Fibroblast of lung (primary cell): ENCODE data around the gene PTPRA. TPM values are rescaled to one million over a fixed set of nuclear protein-coding genes. Genes with fewer than 3 reads are reported as not detected.

ENCODE experiments used
- DNase-seq, 2 donors: peaks; one replicate each; pipeline versions ENCODE4 v3.0.0 to v3.0.0-alpha.2; 2010; ENCODE audit warnings: low read depth in 2 of 2
- H2AFZ ChIP-seq: 2 replicates; pipeline ENCODE4 v1.5.1; 2012; ENCODE audit warnings: low read length, control low read depth, inconsistent platforms
- H3K27ac ChIP-seq: 2 replicates; pipeline ENCODE4 v1.5.1; 2011; ENCODE audit warnings: low read length, control low read depth; ENCODE audit not compliant: insufficient read depth
- H3K27me3 ChIP-seq: 2 replicates; pipeline ENCODE4 v1.5.1; 2011; ENCODE audit warnings: mild to moderate bottlenecking, low read length; ENCODE audit not compliant: control insufficient read depth, insufficient read depth
- H3K36me3 ChIP-seq: 2 replicates; pipeline ENCODE4 v1.5.1; 2011; ENCODE audit warnings: low read length; ENCODE audit not compliant: control insufficient read depth, insufficient read depth
- H3K4me1 ChIP-seq: 2 replicates; pipeline ENCODE4 v1.5.1; 2011; ENCODE audit warnings: low read length; ENCODE audit not compliant: control insufficient read depth, insufficient read depth; ENCODE audit errors: extremely low read depth
- H3K4me2 ChIP-seq: 2 replicates; pipeline ENCODE4 v1.5.1; 2011; ENCODE audit warnings: low read length, control low read depth; ENCODE audit not compliant: insufficient read depth; ENCODE audit errors: extremely low read depth
- H3K4me3 ChIP-seq, 4 experiments: fragments of 200-600 bp in 1 of 4; sonication (generic) in 1 of 4; replicated peaks in 1 of 4; 2 replicates each; pipeline ENCODE4 v1.5.1; 2011 to 2016; ENCODE audit warnings: low read length in 4 of 4, low read depth in 3 of 4, mild to moderate bottlenecking in 3 of 4, control low read depth in 2 of 4, inconsistent platforms in 1 of 4, mixed read lengths in 1 of 4; ENCODE audit not compliant: insufficient read depth in 1 of 4; ENCODE audit errors: control extremely low read depth in 1 of 4
- H3K79me2 ChIP-seq: 2 replicates; pipeline ENCODE4 v1.5.1; 2012; ENCODE audit warnings: mild to moderate bottlenecking, low read length, inconsistent platforms; ENCODE audit not compliant: control insufficient read depth, insufficient read depth
- H3K9ac ChIP-seq: 2 replicates; pipeline ENCODE4 v1.5.1; 2011; ENCODE audit warnings: mild to moderate bottlenecking, low read length, control low read depth; ENCODE audit not compliant: insufficient read depth
- H3K9me3 ChIP-seq: 2 replicates; pipeline ENCODE4 v1.5.1; 2012; ENCODE audit warnings: low read depth, low read length; ENCODE audit not compliant: control insufficient read depth, insufficient read depth
- H4K20me1 ChIP-seq: 2 replicates; pipeline ENCODE4 v1.5.1; 2011; ENCODE audit warnings: low read length; ENCODE audit not compliant: control insufficient read depth, insufficient read depth; ENCODE audit errors: extremely low read depth
- CTCF ChIP-seq, 2 donors: IDR thresholded peaks in 1 of 2; conservative IDR thresholded peaks in 1 of 2; 1 replicate in 1 of 2; 2 replicates in 1 of 2; pipeline ENCODE4 v1.5.1; 2011 to 2012; ENCODE audit warnings: low read length in 2 of 2, control low read depth in 1 of 2, inconsistent platforms in 1 of 2, low read depth in 1 of 2, mild to moderate bottlenecking in 1 of 2
- EZH2 ChIP-seq: IDR thresholded peaks from 2 replicates; pipeline ENCODE4 v1.5.1; 2012; ENCODE audit warnings: low read length, control low read depth, mild to moderate bottlenecking; ENCODE audit errors: missing control alignments
- polyA plus RNA-seq, 2 donors: library from polyadenylated mRNA; depleted of rRNA in 1 of 2; stranded (reverse) in 1 of 2; unstranded in 1 of 2; fragments of >200 nt; gene quantifications; 2 replicates each; pipeline ENCODE4 v1.2.1, GENCODE V29; 2011 to 2012; ENCODE audit warnings: missing spikeins in 1 of 2
- total RNA-seq: library from RNA; depleted of rRNA; stranded (reverse); fragments of >200 nt; gene quantifications from 2 replicates; pipeline ENCODE4 v1.2.1, GENCODE V29; 2014

Gene PTPRA
- total and polyA plus RNA-seq, 2 donors (not counting 1 experiment from before 2014, with no cell fraction given): 27.9 to 127 TPM

- TF ChIP-seq EZH2 (no peak), CTCF (conservative IDR thresholded peaks at IDR 0.05 in 1 of 2, IDR thresholded peaks at IDR 0.05 in 1 of 2; ENCODE audit: low read depth in 1 of 2, low read length in 2 of 2) (no peak)
- no peaks in the 10 kb centered on the region for H4K20me1 ChIP-seq
- peak in 1 of 2 donors; percentile 8 for DNase-seq
These were observed 194.1 kb downstream of the PTPRA start for GRCh38 chr20:3067139-3068014.

GRCh38 chr20:3068075-3068474 is 194.8 kb downstream of the PTPRA start:
- Histone ChIP-seq H2AFZ (no peak overlapping the region), H3K27ac (no peak overlapping the region), H3K36me3 (no peaks in the 10 kb centered on the region), H3K4me1 (peaks cover 11% of the 10 kb centered on the region), H3K79me2 (no peaks in the 10 kb centered on the region), H3K4me3 (no peak overlapping the region), H3K27me3 (peaks cover 8% of the 10 kb centered on the region), H4K20me1 (no peaks in the 10 kb centered on the region), H3K4me2 (no peak overlapping the region), H3K9me3 (no peaks in the 10 kb centered on the region), H3K9ac (no peak overlapping the region)
- no peak for TF ChIP-seq EZH2
- TF ChIP-seq CTCF (conservative IDR thresholded peaks at IDR 0.05 in 1 of 2, IDR thresholded peaks at IDR 0.05 in 1 of 2; ENCODE audit: low read depth in 1 of 2, low read length in 2 of 2): no peak
- DNase-seq: no peak

More at GRCh38 chr20:3067139-3068014, 194.1 kb downstream of the PTPRA start:
- no peak overlapping the region for H3K27ac ChIP-seq
- H3K9me3 ChIP-seq: no peaks in the 10 kb centered on the region
- H3K4me1 ChIP-seq: peaks cover 11% of the 10 kb centered on the region
- no peak overlapping the region for H3K9ac ChIP-seq
- H3K27me3 ChIP-seq: peaks cover 1% of the 10 kb centered on the region
- no peak overlapping the region for H3K4me3 ChIP-seq
- H2AFZ ChIP-seq: no peak overlapping the region
- no peak overlapping the region for H3K4me2 ChIP-seq
- H3K36me3 ChIP-seq: no peaks in the 10 kb centered on the region
- H3K79me2 ChIP-seq: no peaks in the 10 kb centered on the region

- no peak overlapping the region for H2AFZ ChIP-seq
- no peaks in the 10 kb centered on the region for H4K20me1 ChIP-seq
- H3K4me2 ChIP-seq: no peak overlapping the region
- H3K4me1 ChIP-seq: peaks cover 11% of the 10 kb centered on the region
- H3K36me3 ChIP-seq: no peaks in the 10 kb centered on the region
- H3K27ac ChIP-seq: no peak overlapping the region
- H3K79me2 ChIP-seq: no peaks in the 10 kb centered on the region
- no peak overlapping the region for H3K4me3 ChIP-seq
- DNase-seq: peak in 1 of 2 donors; percentile 21
- H3K27me3 ChIP-seq: peaks cover 10% of the 10 kb centered on the region
- no peaks in the 10 kb centered on the region for H3K9me3 ChIP-seq
- no peak for TF ChIP-seq EZH2
- no peak for TF ChIP-seq CTCF (conservative IDR thresholded peaks at IDR 0.05 in 1 of 2, IDR thresholded peaks at IDR 0.05 in 1 of 2; ENCODE audit: low read depth in 1 of 2, low read length in 2 of 2)
- H3K9ac ChIP-seq: no peak overlapping the region
These were observed 196.0 kb downstream of the PTPRA start for GRCh38 chr20:3068986-3069900.
